Neural cell (in vitro differentiated cells): ENCODE measurements around the gene ZNF570. TPM values are rescaled to one million over a fixed set of nuclear protein-coding genes. Genes with fewer than 3 reads are reported as not detected.

ENCODE experiments used
- H2AFZ ChIP-seq: fragments of 200-600, 300-800 bp; sonication (generic), shearing (Covaris generic); 2 replicates; pipeline ENCODE4 v1.6.0; 2014; ENCODE audit warnings: low read depth, mild to moderate bottlenecking, antibody characterized with exemption, low read length, moderate library complexity
- H3F3A ChIP-seq: fragments of 200-600 bp; shearing (Covaris generic); 2 replicates; pipeline ENCODE4 v1.6.1; 2016; ENCODE audit warnings: mild to moderate bottlenecking, moderate library complexity, mixed read lengths, antibody characterized with exemption, low read length; ENCODE audit not compliant: insufficient read depth, poor library complexity, severe bottlenecking
- H3K27ac ChIP-seq: fragments of 200-600, 300-800 bp; sonication (generic), shearing (Covaris generic); 2 replicates; pipeline ENCODE4 v1.5.1; 2014; ENCODE audit warnings: mild to moderate bottlenecking, low read length, moderate library complexity
- H3K27me3 ChIP-seq: fragments of 300-800, 200-600 bp; sonication (generic), shearing (Covaris generic); 2 replicates; pipeline ENCODE4 v1.6.0; 2014; ENCODE audit warnings: mild to moderate bottlenecking, low read depth, low read length, moderate library complexity; ENCODE audit not compliant: insufficient read depth
- H3K36me3 ChIP-seq: fragments of 300-800, 200-600 bp; sonication (generic), shearing (Covaris generic); 2 replicates; pipeline ENCODE4 v1.5.1; 2014; ENCODE audit warnings: mild to moderate bottlenecking, antibody characterized with exemption, low read length, moderate library complexity; ENCODE audit not compliant: insufficient read depth
- H3K4me2 ChIP-seq: fragments of 300-800, 200-600 bp; sonication (generic), shearing (Covaris generic); 2 replicates; pipeline ENCODE4 v1.6.0; 2014; ENCODE audit warnings: mild to moderate bottlenecking, low read length
- H3K4me3 ChIP-seq: fragments of 300-800, 200-600 bp; sonication (generic), shearing (Covaris generic); 2 replicates; pipeline ENCODE4 v1.5.1; 2014; ENCODE audit warnings: mild to moderate bottlenecking, low read length, moderate library complexity
- H3K79me2 ChIP-seq: fragments of 200-600 bp; shearing (Covaris generic); replicated peaks from 2 replicates; pipeline ENCODE4 v1.6.0; 2014; ENCODE audit warnings: mild to moderate bottlenecking, low read length, moderate library complexity; ENCODE audit not compliant: insufficient read depth
- H3K9ac ChIP-seq: fragments of 300-800, 200-600 bp; sonication (generic), shearing (Covaris generic); 2 replicates; pipeline ENCODE4 v1.6.1; 2016; ENCODE audit warnings: mild to moderate bottlenecking, low read length, mixed read lengths
- H3K9me2 ChIP-seq: fragments of 200-600 bp; shearing (Covaris generic); 2 replicates; pipeline ENCODE4 v1.6.1; 2016; ENCODE audit warnings: mild to moderate bottlenecking, low read length, mixed read lengths; ENCODE audit not compliant: insufficient read depth
- H3K9me3 ChIP-seq: fragments of 200-600, 300-800 bp; sonication (generic), shearing (Covaris generic); 2 replicates; pipeline ENCODE4 v1.6.1; 2016; ENCODE audit warnings: mild to moderate bottlenecking, mixed run types, low read length, moderate library complexity, mixed read lengths
- H4K20me1 ChIP-seq: fragments of 200-600 bp; shearing (Covaris generic); 2 replicates; pipeline ENCODE4 v1.6.1; 2016; ENCODE audit warnings: mild to moderate bottlenecking, mixed run types; ENCODE audit not compliant: insufficient read depth
- CTCF ChIP-seq: fragments of 450-650 bp; IDR thresholded peaks from 2 replicates; pipeline ENCODE4 v1.5.1; 2014; ENCODE audit warnings: antibody characterized with exemption, mild to moderate bottlenecking, moderate library complexity; ENCODE audit not compliant: poor library complexity, severe bottlenecking
- EP300 ChIP-seq: fragments of 450-650 bp; conservative IDR thresholded peaks from 2 replicates; pipeline ENCODE4 v1.6.1; 2014; ENCODE audit warnings: antibody characterized with exemption, mild to moderate bottlenecking, moderate library complexity; ENCODE audit not compliant: poor library complexity, severe bottlenecking
- EZH2 ChIP-seq: fragments of 200-600, 300-800 bp; shearing (Covaris generic), sonication (generic); IDR thresholded peaks from 2 replicates; pipeline ENCODE4 v1.6.1; 2014; ENCODE audit warnings: antibody characterized with exemption, low read length, borderline replicate concordance, mild to moderate bottlenecking; ENCODE audit not compliant: insufficient read depth, poor library complexity, severe bottlenecking
- MXI1 ChIP-seq: fragments of 450-650 bp; conservative IDR thresholded peaks from 2 replicates; pipeline ENCODE4 v1.6.1; 2014; ENCODE audit warnings: antibody characterized with exemption, mild to moderate bottlenecking; ENCODE audit not compliant: poor library complexity, severe bottlenecking
- POLR2AphosphoS5 ChIP-seq: IDR thresholded peaks from 2 replicates; pipeline ENCODE4 v1.6.1; 2012
- RAD21 ChIP-seq: fragments of 450-650 bp; conservative IDR thresholded peaks from 2 replicates; pipeline ENCODE4 v1.6.1; 2014; ENCODE audit warnings: antibody characterized with exemption, mild to moderate bottlenecking, moderate library complexity
- REST ChIP-seq: IDR thresholded peaks from 2 replicates; pipeline ENCODE4 v1.6.1; 2012; ENCODE audit warnings: borderline replicate concordance
- SMC3 ChIP-seq: fragments of 450-650 bp; conservative IDR thresholded peaks from 2 replicates; pipeline ENCODE4 v1.6.1; 2014; ENCODE audit warnings: antibody characterized with exemption, mild to moderate bottlenecking, moderate library complexity; ENCODE audit not compliant: poor library complexity
- TAF1 ChIP-seq: IDR thresholded peaks from 2 replicates; pipeline ENCODE4 v1.6.1; 2012; ENCODE audit warnings: low read depth
- polyA minus RNA-seq: library from RNA; depleted of rRNA, polyadenylated mRNA; stranded (reverse); fragments of >200 nt; gene quantifications from 2 replicates; pipeline ENCODE4 v1.2.3, GENCODE V29; 2014
- polyA plus RNA-seq: library from polyadenylated mRNA; depleted of rRNA; stranded (reverse); fragments of >200 nt; gene quantifications from 2 replicates; pipeline ENCODE4 v1.2.3, GENCODE V29; 2014

ZNF570 gene
- polyA plus RNA-seq = 15.7 and 21.4 TPM in 2 replicates
- polyA minus RNA-seq = 46.5 and 51.4 TPM in 2 replicates

GRCh38 chr19:37468961-37469777 lies at the start of gene ZNF570:
ZNF570 (plus strand) TSS chr19:37469356; CDS start chr19:37470355, 999 bp downstream.
- H3K4me2 ChIP-seq = peak within 1 kb of the TSS; percentile 72
- peak within 1 kb of the TSS; percentile 94 for H3K9ac ChIP-seq
- no peaks in the 10 kb centered on the region for H3K27me3 ChIP-seq
- peak within 1 kb of the TSS; percentile 92 for H3K4me3 ChIP-seq
- H3K79me2 ChIP-seq = peaks cover 39% of the 10 kb centered on the region
- H3F3A ChIP-seq = no peaks in the 10 kb centered on the region
- H2AFZ ChIP-seq = peak within 1 kb of the TSS; percentile 98
- peak; percentile 83 for TF ChIP-seq MXI1
- no peak for TF ChIP-seq EP300
- peak; percentile 84 for TF ChIP-seq TAF1
- TF ChIP-seq RAD21 = peak; percentile 33
- no peak for TF ChIP-seq CTCF
- TF ChIP-seq EZH2 = no peak
- peak; percentile 50 for TF ChIP-seq SMC3
- TF ChIP-seq REST = peak; percentile 78
- TF ChIP-seq POLR2AphosphoS5 = peak; percentile 80
- peak within 1 kb of the TSS; percentile 91 for H3K27ac ChIP-seq
- H3K36me3 ChIP-seq = peaks cover 13% of the 10 kb centered on the region
- H4K20me1 ChIP-seq = no peaks in the 10 kb centered on the region
- peaks cover 11% of the 10 kb centered on the region for H3K9me3 ChIP-seq
- no peaks in the 10 kb centered on the region for H3K9me2 ChIP-seq

GRCh38 chr19:37452500-37453245 lies 16.5 kb upstream of the ZNF570 start:
- Histone ChIP-seq H3K4me3 (no peak overlapping the region), H2AFZ (no peak overlapping the region), H3K9ac (no peak overlapping the region), H3F3A (no peaks in the 10 kb centered on the region), H3K4me2 (no peak overlapping the region), H3K9me2 (no peaks in the 10 kb centered on the region), H3K79me2 (no peaks in the 10 kb centered on the region), H3K36me3 (peaks cover 55% of the 10 kb centered on the region), H3K9me3 (peaks cover 58% of the 10 kb centered on the region), H4K20me1 (no peaks in the 10 kb centered on the region), H3K27me3 (no peaks in the 10 kb centered on the region), H3K27ac (no peak overlapping the region)
- no peak for TF ChIP-seq REST
- TF ChIP-seq MXI1 = no peak
